ENCODE measurements around the gene ZMYM1.
"Not testable (repeated sequence)": the region's sequence is repeated elsewhere in the genome, so short reads cannot be mapped to it uniquely, and the experiment has no call there.

GRCh38 chr1:35054282-35054681 is 24.9 kb upstream of the ZMYM1 start:
- TF ChIP-seq POLR2A (IDR thresholded peaks at IDR 0.05; ENCODE audit: low read depth, low read length); TAF1 (IDR thresholded peaks at IDR 0.05; ENCODE audit: borderline replicate concordance, low read depth, low read length); POLR2AphosphoS5 (IDR thresholded peaks at IDR 0.05; ENCODE audit: low read depth, low read length): not testable (repeated sequence)

Measured in GM12892 (cell line).